ENCODE data around the gene SF1.

SF1 gene

DNA sequence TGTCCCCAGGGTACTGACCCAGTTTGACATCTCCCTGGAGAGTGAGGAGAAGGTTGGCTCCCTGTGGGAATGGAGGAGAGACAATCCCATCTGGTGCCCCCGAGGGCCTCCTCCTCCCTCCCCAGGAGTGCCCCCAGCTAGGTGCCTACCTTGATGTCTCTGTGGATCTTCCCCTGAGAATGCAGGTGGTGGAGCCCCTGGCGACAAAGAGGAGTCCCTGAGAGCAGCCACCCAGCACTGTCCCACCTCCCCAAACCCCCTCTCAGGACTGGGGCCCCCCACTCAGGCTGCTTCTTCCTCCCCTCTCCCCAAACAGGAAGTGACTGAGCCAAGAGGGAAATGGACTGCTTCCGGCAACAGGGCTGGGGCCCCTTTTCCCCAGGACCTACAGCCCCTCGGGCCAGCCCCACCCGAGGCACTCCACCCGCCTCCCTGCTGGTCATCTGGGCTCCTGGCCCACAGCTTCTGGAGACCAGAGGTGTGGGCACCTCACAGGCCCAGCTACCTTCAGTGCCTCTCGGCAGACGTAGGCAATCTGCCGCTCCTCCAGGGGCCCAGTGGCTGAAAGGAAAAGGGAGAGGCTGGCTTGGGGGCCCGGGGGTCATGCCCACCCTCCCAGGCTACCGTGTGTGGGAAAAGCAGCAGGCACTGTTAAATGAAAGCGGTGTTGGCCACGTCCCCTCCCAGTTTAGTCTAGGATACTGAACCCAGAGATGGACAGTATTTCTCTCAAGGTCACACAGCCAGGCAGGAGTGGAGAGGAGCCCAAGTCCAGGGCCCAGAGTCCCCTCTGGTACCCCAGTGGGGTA lies 23.4 kb upstream of the SF1 start:
- no peak for DNase-seq (ENCODE audit: low read depth)

DNA sequence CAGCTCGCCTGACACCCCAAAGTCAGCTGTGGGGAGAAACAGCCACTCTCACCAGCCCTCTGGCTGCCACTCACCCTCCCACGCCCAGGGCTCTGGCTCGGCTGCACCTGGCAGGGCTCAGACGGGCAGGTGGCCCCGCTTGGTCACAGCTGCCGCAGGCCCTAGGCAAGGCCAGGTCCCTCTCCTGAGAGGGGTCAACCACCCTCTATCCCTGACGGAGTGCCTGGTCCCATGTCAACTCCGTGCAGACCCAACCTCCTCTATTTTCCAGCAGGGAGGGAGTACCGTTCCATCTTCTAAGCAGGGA lies 22.8 kb upstream of the SF1 start:
- no peak for DNase-seq (ENCODE audit: low read depth)

DNA sequence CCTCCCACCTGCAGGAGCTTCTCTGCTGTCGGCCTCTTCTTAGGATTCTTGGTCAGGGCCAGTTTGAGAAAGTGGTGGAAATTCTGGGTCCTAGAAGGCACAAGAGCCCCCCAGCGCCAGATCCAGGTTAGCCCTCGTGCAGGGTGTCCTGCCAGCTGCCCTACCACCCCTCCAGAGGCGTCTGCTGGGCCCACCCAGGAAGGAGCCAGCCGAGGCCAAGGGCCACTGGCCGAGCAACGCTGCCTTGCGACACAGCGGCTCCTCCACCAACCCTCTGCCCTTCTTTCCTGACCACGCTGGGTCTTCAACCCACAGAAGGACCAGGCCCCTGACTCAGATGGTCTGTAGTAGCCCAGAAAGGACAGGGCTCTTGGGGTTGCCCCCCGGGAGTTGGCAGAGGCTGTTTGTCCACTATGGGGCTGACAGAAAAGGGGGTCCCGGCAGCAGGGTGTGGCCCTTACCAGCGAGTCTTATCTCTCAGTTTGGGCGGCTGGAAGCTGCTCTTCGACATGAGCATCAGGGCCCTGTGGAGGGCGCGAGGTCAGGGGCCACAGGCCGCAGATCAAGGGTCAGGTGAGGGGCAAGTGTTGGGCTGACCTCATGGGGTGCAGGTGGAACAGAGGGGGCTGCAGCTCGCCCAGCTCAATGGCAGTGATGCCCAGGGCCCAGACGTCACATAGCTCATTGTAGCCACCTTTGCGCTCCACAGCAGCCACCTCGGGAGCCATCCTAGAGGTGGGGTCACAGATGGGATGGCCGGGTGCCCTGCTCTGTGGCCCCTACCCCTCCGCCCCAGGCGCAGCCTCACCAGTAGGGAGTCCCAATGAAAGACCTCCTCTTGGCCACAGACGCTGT lies 22.2 kb upstream of the SF1 start:
- no peak for DNase-seq (ENCODE audit: low read depth)

DNA sequence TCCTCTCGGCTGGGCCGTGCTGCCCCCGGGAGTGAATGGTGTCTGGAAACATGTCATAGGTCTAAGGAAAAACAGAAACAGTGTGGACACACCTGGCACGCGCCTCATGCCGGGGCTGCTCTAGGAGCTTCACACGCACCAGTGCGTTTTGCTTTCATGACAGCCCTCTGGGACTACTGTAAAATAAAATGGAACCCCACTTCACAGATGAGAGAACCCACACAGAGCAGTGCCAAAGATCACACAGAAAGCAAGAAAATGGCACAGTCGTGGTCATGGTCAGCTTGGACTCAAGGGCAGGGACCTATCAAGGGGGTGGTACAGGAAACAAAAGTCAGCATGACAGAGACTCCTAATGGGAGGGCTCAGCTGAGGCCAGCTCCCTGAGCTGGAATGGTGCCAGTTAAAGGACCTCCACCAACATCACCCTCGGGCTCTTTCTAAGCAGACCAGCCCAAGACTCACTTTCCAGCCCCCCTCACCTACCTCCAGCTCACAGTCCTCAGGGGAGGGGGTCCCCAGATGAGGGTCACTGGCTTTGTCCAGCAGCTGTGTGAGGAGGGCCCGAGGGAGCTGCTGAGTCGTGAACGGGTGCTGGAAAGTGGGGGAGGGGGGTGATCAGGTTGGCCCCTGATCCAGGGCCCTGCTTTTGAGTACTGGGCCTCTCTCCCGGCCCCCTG lies 21.4 kb upstream of the SF1 start:
- DNase-seq (ENCODE audit: low read depth): no peak

DNA sequence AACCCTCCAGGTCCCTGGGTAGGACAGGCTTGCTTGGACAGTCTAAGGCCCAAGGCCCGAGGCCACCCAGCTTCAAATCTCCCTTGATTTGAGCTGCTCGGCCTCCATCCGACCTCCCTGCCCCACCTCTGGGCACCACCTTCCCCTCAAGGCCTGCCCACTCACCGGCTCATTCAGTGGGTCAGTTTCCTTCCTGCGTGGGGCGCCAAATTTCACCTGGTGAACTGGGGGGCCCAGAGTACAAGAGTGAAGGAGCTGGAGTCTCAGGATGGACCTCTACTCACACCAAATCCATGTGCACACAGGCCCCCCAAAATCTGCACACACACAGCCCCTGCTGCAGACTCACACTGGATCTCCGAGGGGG lies 20.9 kb upstream of the SF1 start:
- DNase-seq (ENCODE audit: low read depth): no peak

DNA sequence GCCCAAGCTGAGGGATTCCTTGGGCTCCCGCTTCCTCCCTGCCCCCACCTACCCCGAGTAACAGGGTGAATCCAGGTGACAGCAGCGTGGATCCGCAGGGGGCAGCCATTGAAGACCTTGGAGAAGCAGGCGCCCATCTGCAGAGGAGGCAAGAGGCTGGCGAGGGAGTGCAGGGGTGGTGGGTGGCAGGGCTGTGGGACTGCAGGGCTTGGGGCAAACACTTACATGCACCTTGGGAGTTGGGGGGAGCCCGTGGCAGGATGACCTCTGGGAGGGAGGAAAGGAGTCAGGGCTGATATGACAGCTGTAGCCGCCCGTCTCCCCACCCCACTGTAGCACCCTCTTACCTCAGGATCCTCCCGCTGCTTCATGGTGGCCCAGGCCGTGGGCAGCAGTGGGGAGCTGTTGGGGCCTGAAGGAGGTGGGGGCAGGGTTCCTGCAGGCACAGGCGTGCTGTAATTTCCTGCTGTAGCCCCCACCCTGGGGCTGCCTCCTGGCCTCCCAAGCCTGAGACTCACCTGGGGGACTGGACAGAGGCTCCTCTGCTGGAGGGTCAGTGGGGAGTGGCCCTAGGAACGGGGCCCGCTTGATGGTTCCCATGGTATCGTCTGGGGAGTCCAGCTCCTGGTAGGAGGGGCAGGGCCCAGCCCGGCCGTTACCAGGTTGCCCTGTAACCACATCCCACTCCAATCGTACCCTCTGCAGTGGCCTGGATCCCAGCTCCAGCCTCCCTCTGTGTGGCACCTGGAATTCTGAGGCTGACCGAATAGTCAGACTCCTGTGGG lies 18.6 kb upstream of the SF1 start:
- DNase-seq (ENCODE audit: low read depth): no peak

DNA sequence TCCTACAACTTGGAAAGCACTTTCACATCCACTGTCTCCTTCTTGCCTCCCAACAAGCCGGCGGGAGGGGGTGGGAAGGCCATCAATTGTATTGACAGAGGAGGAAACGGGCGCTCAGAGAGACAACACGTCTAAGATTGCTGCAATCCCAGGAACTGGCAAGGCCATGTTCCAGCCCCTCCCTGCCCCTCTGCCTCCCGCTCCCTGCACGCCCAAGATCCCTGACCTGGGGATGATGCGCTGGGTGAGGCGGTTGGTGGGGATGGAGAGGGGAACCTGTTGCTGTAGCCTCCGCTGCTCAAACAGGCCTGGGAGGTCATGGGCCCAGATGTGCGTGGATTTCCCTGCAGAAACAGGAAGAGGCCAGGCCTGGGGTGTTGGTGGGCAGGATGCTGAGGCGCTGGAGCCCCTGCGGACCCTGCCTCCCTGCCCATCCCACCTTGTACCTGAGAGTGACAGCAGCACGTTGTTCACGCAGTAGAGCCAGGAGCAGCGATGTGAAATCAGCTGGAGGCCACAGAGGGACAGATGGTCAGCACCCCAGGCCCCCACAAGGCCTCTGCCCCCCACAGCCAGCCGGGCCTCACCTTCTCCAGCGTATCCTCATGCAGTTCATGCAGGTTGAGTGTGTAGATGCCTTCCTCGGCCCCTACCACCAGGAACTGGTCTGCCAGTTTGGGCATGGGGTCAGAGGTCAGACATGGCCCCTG lies 17.9 kb upstream of the SF1 start:
- no peak for DNase-seq (ENCODE audit: low read depth)

DNA sequence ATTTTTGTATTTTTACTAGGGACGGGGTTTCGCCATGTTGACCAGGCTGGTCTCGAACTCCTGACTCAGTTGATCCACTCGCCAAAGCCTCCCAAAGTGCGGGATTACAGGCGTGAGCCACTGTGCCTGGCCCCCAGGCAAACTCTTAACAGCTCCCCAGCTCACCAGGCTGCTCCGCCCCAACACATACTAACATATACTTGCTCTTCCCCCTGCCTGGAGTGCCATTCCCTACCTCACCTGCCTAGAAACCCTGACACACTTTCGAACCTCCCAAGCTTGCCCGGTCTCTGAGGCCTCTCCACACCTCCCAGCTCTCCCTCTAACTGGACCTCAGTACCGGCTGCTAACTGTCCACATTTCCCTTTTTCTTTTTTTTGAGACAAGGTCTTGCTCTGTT lies 16.2 kb upstream of the SF1 start:
- DNase-seq (ENCODE audit: low read depth): no peak

DNA sequence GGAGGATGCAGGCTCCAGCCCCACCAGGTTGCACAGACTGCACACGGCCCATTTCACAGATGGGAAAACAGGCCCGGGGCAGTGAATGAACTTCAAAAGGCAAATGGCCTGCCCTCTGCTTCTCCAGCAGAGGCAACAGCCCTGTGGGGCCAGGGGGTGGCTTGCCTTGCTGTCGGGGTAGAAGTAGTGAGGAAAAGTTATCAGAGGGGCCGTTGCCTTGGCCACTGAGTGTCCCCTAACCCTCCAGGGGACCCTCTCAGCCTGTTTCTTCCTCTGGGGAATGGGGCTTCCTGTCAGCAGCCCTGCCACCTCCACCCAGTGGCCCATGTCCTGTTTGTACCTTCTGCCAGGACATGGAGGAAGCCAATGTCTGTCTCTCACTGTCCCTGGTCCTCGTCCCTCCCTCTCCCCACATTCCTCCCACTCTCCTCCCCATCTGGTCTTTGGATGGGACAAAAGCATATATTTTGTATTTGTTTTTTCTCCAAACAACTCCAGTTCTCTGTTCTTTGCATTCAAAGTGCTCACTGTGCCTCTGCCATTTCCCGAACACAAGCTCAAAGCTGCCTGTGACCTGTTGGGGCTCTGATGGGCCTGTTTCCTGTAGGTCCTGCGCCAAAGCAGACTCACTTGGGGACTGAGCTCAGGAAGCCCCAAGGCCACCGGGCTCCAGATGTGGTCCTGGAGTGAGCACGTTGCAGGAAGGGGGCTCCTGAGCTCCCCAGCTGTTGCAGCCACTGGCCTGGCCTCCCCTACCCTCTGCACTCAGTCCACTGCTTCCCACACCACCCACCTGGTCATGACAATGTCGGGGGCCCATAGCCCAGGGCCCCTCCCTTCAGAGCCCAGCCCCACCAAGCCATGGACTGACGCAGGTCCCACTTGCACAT lies 15.2 kb upstream of the SF1 start:
- DNase-seq (ENCODE audit: low read depth): no peak

DNA sequence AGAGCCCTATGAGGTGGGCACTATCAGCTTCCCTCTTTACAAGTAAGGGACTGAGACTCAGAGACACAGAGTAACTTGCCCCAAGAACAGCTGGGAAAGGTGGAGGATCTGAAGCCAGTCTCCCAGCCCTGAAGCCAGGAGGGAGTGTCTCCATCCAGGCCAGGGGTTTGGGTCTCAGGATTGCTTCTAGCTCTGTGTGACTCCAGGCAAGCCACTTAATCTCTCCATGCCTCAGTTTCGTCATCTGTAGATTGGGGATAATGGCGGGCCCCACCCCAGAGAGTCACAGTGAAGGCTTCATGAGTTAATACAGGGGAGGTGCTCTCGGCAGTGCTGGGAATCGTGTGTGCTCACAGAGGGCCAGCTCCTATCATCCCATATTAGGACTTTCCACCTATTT lies 14.1 kb upstream of the SF1 start:
- DNase-seq (ENCODE audit: low read depth): no peak

DNA sequence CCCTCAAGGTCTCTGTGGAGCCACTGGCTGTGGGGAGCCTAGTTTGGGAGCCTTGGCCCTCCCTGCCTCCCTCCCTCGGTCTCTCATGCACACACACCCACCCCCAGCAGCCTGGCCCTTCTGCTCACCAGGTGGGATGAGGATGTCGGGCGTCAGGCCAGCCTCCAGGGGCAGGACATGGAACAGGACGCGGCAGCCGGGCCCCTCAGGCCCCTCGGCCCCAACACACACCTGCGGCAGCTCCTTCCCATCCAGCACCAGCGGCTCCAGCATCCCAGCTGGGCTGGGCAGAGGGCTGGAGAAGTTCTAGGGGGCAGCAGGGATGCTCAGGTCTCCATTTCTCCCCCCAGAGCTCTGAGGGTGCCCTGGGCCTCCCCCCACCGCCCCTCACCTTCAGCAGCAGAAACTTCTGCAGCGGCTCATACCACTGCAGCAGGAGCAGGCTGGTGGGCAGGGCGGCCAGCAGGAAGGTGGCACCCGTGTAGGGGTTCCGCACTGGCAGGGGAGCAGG lies 13.5 kb upstream of the SF1 start:
- DNase-seq (ENCODE audit: low read depth): no peak

DNA sequence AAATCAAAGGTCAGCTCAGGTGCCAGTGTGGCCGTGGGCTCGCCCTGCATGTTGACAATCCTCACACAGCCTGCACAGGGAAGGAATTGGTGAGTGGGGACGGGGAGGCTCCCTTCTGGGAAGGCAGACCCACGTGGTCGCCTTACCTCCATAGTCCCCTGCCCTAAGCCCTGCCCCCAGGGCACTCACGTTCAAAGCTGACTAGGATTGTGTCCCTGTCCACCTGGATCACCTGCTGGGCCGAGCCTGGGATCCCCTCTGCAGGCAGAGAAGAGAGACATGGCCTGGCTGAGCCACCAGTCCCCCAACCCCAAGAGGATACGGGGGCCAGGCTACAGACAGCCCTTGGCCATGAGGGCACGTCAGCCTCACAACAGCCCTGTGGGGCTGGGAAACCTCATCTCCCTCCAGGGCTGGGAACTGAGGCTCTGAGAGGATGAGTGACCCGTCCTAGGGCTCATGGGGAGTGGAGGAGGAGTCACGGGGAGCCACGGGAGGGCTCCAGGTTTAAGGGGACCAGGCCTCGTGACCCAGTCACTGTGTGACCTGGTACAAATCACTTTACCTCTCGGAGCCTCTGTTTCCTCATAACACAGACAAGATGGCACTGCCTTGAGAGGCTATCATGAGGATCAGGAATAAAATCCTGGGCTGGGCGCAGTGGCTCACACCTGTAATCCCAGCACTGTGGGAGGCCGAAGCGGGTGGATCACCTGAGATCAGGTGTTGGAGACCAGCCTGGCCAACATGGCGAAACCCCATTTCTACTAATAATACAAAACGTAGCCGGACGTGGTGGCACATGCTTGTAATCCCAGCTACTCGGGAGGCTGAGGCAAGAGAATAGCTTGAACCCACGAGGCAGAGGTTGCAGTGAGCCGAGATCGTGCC lies 12.1 kb upstream of the SF1 start:
- no peak for DNase-seq (ENCODE audit: low read depth)

DNA sequence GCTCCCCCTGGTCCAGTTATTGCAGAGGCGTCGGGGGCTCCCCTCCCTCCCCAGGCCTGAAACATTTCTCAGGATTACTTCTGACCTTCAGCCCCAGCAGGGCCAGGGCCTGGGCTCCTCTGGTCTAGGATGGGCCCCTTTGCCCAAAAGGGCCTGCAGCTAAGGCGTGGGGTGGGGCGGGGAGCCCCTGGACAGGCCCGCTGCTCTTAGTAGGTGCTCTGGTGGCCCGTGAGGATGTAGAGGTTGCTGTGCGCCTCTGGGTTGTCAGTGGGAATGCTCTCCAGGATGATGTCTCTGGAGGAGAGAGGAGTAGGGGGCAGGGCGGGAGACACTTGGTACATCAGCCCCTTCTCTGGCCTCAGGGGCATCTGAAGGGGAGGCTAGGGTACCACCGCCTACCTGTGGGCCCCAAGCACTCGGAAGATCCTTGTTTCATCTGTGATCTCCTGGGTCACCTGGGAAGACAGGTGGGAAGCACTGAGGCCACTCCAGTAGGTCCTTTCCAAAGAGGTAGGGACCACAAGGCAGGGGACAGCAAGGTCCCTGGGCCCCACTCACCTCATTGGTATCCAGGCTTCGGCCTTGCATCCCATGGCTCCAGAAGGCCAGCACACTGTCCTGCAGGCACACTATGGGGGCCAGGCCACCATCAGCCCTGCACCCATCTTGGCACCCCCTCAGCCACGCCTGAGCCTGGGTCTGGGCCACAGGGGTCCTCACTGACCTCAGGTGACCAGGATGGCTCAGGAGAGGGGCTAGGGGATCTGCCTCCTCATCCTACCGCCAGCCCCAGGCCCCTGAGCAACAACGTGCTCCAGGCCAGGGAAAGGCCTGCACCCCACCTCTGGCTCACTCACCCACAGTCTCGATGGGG lies 11.2 kb upstream of the SF1 start:
- DNase-seq (ENCODE audit: low read depth): no peak

DNA sequence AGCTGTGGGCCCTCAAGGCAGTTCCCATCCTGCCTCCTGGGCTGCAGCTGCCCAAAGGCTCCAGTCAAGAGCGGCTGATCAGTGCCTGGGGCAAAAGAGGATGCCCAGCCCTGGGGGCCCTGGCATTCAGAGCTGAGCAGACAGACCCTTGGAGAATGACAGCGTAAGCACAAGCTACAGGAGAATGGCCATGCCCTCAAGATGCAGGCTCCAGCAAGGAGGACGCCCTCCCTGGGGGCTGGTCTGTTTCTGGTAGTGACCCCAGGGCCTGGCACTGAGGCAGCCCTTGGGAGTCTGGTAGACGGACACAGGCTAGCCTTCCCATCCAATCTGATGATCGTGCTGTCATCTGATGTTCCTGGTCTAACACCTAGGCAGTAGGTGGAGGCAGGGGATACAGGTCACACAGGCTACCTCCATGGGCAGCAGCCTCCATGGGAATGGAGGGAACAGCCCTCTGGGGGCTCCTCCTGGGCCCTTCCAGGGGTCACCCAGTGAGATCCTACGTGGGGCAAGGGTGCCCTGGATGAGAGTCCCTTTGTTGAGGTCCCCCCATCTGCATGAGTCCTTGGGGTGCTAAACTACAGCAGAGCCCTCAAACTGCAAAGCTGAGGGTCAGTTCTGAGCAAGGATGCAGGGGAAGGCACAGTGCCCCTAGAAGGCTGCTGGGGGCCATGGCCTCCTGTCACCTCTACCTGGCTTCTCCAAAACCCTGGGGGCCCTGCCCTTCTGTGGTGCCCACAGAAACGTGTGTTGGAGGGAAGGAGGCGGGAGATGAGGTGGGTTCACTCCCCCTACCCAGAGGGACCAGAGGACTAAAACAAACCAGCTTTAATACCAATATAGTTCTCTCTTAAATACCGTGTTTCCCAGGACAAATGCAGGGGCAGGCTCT lies 10.2 kb upstream of the SF1 start:
- no peak for DNase-seq (ENCODE audit: low read depth)

DNA sequence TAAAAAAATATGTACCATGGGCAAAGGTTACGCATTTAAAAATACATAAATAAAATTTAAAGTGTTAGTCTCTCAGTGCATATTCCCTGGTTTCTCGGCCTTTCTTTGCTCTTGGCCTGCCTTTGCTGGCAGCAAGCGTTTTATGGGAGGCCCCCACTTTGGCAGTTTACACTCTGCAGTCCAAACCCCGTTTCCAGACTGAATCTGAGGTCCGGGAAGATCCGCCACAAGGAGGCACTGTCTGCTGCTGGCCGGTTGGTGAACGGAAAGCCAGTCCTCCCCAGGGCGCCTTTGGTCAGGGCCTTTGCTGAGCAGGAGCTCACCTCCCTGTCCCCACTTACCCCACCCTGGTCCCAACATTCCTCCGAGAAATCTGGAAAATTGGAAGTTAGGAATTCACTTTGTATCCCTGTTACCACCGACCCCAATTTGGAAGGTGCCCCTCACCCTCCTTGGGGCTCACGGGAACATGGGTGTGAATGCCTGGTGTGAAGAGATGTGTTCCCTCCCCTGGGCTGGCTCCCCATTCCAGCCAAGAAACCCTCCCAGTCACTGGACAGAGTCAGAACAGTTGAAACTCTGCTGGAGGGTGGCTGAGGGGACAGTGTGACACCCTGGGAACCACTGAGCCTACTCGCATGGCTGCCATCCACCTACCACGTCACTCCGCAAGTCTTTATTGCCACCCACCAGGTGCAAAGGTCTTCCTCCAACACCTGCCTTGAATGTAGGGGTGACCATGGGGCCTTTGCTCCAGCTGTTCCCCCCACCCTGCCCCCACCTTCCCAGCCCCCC lies 9.4 kb upstream of the SF1 start:
- DNase-seq (ENCODE audit: low read depth): no peak

DNA sequence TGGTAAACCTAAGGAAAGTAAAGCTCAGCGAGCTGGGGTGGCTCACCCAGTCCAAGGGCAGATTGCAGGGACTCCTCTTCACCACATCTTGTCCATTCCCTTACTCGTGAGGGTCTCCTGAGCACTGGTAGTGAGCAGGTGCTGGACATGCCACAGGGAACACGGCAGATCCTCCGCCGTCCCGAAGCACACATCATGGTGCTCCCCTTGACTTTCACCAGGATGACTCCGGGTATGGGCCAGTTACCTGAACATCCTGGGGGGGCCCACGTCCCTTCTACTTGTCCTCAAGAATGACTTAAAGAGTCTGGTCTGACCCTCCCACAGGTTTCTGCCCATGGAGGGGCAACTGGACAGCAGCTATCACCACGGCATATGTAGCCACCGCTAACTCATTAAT lies 8.0 kb upstream of the SF1 start:
- no peak for DNase-seq (ENCODE audit: low read depth)

Measured in GM04504 (cell line).